GM21423 (cell line): ENCODE data around the gene LAMA3.

Experiments used
- ATAC-seq: cut with Tn5 transposase; IDR thresholded peaks from one replicate; pipeline ENCODE4 v1.9.1; 2021; ENCODE audit warnings: mild to moderate bottlenecking, moderate library complexity; ENCODE audit not compliant: unreplicated experiment

LAMA3 gene

GRCh38 chr18:23850215-23850614, 161.0 kb downstream of the LAMA3 start:
- ATAC-seq, result no peak

- no peak for ATAC-seq
Observed at GRCh38 chr18:23851470-23852002, 162.3 kb downstream of the LAMA3 start.

GRCh38 chr18:23852236-23853045, 163.2 kb downstream of the LAMA3 start:
- no peak for ATAC-seq

GRCh38 chr18:23853448-23854195, 164.4 kb downstream of the LAMA3 start:
- no peak for ATAC-seq

- ATAC-seq, result no peak
Observed at GRCh38 chr18:23855721-23856120, 166.5 kb downstream of the LAMA3 start.

GRCh38 chr18:23856466-23857163, 167.4 kb downstream of the LAMA3 start:
- ATAC-seq, result no peak

- no peak for ATAC-seq
Observed at GRCh38 chr18:23857164-23857552, 167.9 kb downstream of the LAMA3 start.

- ATAC-seq, result no peak
Observed at GRCh38 chr18:23857756-23858155, 168.5 kb downstream of the LAMA3 start.

- ATAC-seq, result no peak
Observed at GRCh38 chr18:23859466-23860336, 170.4 kb downstream of the LAMA3 start.

- ATAC-seq, result no peak
Observed at GRCh38 chr18:23861326-23861725, 172.1 kb downstream of the LAMA3 start.

GRCh38 chr18:23861805-23862470, 172.7 kb downstream of the LAMA3 start:
- ATAC-seq, result no peak

- ATAC-seq, result no peak
Observed at GRCh38 chr18:23864624-23865023, 175.4 kb downstream of the LAMA3 start.

GRCh38 chr18:23867006-23867405, 177.8 kb downstream of the LAMA3 start:
- no peak for ATAC-seq

GRCh38 chr18:23868136-23868785, 179.0 kb downstream of the LAMA3 start:
- no peak for ATAC-seq

GRCh38 chr18:23870676-23871380, 181.6 kb downstream of the LAMA3 start:
- ATAC-seq, result no peak

- ATAC-seq, result peak; percentile 84
Observed at GRCh38 chr18:23871410-23871809, 182.2 kb downstream of the LAMA3 start.

- no peak for ATAC-seq
Observed at GRCh38 chr18:23872701-23873550, 183.7 kb downstream of the LAMA3 start.
